GM12874 (cell line): Measurements from ENCODE around the gene PLK5.

Experiments
- TF ChIP-seq, protein P1 (sequence below): IDR thresholded peaks from 2 replicates; pipeline ENCODE4 v1.5.1; 2011; ENCODE audit warnings: low read depth, mild to moderate bottlenecking, control low read depth, low read length, moderate library complexity; ENCODE audit not compliant: insufficient read depth

PLK5 gene

DNA sequence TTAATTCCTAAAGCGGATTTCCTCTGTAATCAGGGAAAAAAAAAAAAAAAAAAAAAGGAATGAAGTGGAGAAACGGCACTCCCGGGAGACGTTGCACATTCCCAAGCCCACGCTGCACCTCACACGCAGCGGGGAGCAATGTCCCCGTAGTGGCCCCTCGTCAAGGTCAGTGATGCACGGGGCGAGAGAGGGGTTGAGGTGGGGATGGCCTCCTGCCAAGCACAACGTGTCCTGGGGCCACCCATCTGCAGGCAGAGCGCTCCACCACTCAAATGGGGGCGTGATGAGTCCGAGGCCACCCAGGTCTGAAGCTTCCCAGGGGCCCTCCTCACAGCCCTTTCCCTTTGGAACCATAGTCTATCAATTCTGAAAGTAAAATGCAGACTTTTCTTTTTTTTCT, 15.1 kb downstream of the PLK5 start:
- TF ChIP-seq, protein P1, sequence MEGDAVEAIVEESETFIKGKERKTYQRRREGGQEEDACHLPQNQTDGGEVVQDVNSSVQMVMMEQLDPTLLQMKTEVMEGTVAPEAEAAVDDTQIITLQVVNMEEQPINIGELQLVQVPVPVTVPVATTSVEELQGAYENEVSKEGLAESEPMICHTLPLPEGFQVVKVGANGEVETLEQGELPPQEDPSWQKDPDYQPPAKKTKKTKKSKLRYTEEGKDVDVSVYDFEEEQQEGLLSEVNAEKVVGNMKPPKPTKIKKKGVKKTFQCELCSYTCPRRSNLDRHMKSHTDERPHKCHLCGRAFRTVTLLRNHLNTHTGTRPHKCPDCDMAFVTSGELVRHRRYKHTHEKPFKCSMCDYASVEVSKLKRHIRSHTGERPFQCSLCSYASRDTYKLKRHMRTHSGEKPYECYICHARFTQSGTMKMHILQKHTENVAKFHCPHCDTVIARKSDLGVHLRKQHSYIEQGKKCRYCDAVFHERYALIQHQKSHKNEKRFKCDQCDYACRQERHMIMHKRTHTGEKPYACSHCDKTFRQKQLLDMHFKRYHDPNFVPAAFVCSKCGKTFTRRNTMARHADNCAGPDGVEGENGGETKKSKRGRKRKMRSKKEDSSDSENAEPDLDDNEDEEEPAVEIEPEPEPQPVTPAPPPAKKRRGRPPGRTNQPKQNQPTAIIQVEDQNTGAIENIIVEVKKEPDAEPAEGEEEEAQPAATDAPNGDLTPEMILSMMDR, result no peak

DNA sequence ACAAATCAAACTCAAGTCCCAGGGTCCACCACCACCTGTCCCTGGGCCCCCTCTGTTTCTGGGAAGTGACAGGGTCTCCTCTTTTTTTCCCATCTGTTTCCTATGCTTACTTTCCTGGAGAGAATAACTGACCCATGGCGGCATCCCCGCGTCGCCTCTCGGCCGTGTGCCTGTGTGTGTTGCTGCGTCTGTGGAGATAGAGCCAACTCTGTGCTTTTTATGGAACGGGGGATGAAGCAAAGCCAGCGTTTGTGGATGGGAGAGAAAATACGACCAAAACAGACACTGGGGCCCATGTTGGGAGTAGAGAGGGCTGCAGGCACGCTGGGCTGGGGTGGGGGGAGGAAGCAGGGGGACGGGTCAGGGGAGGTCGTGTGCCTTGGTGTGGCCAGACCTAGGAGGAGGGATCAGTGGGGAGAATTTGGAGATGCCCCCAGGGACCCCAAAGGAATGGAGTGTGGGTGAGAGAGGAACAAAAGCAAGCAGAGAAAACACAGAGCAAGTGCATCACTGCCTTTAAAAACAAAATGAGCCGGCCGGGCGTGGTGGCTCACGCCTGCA, 16.6 kb downstream of the PLK5 start:
- TF ChIP-seq, protein P1, result no peak

DNA sequence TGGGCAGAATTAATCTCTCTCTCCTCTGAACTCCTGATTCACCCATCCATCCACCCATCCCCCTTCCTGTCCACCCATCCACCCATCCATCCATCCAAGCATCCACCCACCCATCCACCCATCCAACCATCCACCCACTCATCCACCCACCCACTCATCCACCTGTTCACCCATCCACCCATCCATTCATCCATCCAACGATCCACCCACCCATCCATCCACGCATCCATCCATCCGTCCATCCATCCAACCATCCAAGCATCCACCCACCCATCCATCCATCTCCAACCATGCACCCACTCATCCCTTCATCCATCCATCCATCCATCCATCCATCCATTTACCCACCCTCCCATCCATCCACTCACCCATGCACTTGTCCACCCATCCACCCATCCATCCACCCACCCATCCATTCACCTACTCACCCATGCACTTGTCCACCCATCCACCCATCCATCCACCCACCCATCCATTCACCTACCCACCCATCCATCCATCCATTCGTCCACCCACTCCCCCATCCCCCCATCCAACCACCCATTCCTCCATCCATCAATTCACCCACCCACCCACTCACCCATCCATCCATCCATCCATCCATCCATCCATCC, 25.6 kb downstream of the PLK5 start:
- TF ChIP-seq, protein P1, result no peak

DNA sequence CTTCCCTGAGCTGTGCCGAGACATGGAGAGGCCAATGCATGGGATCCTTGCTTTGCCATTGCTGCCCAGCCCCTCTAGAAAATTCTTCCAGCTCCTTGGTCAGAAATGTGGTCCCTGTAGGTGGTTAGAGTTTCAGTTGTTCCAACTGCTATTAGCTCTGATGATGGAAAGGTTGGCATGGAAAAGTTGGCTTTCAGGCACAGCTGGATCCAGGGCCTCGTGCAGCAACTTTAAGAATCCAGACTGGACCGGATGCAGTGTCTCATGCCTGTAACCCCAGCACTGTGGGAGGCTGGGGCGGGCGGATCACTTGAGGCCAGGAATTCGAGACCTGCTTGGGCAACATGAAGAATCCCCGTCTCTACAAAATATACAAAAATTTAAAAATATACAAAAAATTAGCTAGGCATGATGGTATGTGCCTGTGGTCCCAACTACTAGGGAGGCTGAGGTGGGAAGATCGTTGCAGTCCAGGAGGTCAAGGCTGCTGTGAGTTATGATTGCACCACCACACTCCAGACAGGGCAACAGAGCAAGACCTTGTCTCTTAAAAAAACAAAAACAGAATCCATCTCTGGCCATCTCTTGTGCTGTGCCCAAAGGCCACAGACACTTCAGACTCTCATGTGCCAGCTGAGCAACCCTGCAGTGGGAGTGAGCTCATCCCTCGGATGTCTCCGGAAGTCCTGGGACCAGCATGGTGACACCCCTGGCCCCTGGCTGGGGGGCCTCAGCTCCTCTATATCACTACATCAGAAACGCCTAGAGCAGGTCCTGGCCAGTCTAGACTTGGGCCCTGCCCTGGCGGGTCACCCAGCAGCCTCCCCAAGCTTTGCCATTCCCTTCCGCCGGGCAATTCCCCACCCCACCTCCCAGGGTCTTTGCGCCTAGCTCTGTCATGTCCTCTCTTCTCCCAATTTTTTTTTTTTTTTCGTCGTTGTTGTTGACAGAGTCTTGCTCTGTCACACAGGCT, 27.5 kb downstream of the PLK5 start:
- TF ChIP-seq, protein P1, result no peak

DNA sequence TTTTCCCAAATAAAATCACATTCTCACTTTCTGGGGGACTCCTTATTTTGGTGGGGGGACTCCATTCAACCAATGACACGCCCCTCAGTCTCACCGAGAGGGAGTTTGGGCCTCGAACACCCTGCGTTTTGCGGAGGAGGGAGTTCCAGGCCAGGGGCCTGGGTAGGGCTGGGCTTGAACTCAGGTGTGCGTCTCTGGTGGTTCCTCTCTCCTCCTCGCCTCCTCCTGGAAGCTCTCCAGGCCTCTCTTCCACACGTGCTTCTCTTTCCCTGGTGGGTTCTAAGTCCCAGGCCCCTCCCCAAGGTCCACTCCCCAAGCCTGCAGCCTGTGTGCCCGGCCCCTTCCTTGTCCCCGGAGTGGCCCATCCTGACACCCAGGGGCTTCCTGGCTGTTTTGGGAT, 29.5 kb downstream of the PLK5 start:
- TF ChIP-seq, protein P1, result no peak

DNA sequence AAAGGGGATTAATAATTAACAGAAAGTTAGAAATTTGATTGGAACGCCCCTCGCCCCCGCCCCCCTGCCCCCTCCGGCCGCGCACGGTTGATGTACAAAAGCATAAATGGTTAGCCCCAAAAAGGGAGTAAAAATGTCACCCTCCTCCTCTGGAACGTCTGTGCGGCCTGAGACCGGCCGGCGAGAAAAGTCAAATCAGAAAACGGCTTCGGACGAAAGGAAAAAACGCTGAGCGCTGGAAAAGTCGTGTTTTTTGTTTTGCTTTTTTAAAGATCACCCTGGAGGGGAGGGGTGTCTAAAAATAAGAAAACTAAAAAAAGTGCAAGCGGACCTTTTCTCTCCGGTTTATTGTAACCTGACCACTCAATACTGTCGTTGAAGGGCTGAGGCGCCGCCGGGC, 31.1 kb downstream of the PLK5 start:
- TF ChIP-seq, protein P1, result no peak
